ENCODE results near the gene TUBB2A. TPM values are rescaled to one million over a fixed set of nuclear protein-coding genes. Genes with fewer than 3 reads are reported as not detected.

The TUBB2A gene
- total RNA-seq, 2 donors from 2014 or later = 30.8 to 70.4 TPM

DNA sequence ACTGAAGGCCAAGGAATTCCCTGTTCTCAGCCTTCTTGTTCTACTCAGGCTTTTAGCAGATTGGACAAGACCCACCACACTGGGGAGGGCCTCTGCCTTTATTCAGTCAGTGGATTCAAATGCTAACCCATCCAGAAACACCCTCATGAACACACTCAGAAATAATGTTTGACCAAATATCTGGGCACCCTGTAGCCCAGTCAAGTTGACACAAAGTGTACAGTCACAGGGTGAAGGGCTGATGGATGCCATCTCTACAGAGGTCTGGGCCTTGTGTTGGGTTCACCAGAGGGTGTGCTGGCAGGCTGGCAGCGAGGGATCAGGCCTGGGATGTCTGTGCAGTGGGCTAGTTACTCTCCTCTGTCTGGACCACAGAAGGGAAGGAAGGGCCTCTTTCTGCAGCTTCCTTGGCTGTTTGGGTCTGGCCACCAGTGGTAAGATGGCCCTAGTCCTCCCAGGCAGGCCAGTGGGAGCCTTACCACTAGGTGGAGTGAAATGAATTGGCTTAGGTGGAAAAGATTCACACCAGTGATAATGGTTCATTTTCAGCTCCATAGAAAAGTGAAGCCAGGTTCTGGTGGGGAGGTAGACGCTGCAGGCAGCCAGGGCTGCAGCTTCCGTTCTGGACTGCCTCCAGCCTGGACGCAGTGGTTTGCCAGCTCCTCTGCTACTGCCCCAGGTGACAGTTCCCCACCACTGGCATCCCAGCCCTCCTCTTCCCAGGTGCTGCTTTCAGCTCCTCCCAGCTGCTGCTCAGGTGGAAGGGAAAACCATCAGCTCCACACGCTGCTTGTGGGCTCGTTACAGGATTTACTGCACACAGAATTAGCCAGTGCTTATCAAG lies 9.2 kb downstream of the TUBB2A start:
- DNase-seq (ENCODE audit: low spot score) (no peak), ATAC-seq (ENCODE audit: insufficient number of reproducible peaks, low FRiP score, low read depth) (no peak)
- Histone ChIP-seq H3K9me3 (no peaks in the 10 kb centered on the region), H3K27ac (no peak overlapping the region), H3K27me3 (replicated peaks; ENCODE audit: insufficient read depth) (no peaks in the 10 kb centered on the region), H3K36me3 (peaks cover 5% of the 10 kb centered on the region), H3K4me1 (ENCODE audit: control insufficient read depth in 1 of 2, low read depth in 2 of 2) (no peaks in the 10 kb centered on the region), H3K4me3 (no peak overlapping the region)
- TF ChIP-seq, protein P1, sequence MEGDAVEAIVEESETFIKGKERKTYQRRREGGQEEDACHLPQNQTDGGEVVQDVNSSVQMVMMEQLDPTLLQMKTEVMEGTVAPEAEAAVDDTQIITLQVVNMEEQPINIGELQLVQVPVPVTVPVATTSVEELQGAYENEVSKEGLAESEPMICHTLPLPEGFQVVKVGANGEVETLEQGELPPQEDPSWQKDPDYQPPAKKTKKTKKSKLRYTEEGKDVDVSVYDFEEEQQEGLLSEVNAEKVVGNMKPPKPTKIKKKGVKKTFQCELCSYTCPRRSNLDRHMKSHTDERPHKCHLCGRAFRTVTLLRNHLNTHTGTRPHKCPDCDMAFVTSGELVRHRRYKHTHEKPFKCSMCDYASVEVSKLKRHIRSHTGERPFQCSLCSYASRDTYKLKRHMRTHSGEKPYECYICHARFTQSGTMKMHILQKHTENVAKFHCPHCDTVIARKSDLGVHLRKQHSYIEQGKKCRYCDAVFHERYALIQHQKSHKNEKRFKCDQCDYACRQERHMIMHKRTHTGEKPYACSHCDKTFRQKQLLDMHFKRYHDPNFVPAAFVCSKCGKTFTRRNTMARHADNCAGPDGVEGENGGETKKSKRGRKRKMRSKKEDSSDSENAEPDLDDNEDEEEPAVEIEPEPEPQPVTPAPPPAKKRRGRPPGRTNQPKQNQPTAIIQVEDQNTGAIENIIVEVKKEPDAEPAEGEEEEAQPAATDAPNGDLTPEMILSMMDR (IDR thresholded peaks at IDR 0.05) = no peak

DNA sequence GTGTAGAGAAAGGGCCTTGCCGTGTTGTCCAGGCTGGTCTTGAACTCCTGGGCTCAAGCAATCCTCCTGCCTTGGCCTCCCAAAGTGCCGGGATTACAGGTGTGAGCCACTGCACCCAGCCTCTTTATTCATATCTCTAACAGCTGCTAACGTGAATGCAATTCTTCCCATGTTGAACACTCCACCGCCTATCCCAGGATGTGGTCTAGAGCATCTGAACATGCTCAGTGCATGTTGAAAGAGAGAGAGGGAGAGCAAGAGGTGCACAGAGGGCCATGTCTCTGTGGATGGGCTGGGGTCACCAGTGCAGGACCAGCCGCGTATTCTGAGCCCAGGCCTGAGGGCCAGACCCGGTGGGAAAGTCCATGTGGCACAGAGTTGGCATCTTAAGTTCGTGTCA lies 12.8 kb downstream of the TUBB2A start:
- peaks cover 10% of the 10 kb centered on the region for H3K36me3 ChIP-seq
- no peak for DNase-seq (ENCODE audit: low spot score)
- TF ChIP-seq, protein P1 (IDR thresholded peaks at IDR 0.05) = no peak
- H3K9me3 ChIP-seq = no peaks in the 10 kb centered on the region
- no peak overlapping the region for H3K4me3 ChIP-seq
- no peak for ATAC-seq (ENCODE audit: insufficient number of reproducible peaks, low FRiP score, low read depth)
- H3K4me1 ChIP-seq (ENCODE audit: control insufficient read depth in 1 of 2, low read depth in 2 of 2) = no peaks in the 10 kb centered on the region
- H3K27me3 ChIP-seq (replicated peaks; ENCODE audit: insufficient read depth) = no peaks in the 10 kb centered on the region
- H3K27ac ChIP-seq = no peak overlapping the region

DNA sequence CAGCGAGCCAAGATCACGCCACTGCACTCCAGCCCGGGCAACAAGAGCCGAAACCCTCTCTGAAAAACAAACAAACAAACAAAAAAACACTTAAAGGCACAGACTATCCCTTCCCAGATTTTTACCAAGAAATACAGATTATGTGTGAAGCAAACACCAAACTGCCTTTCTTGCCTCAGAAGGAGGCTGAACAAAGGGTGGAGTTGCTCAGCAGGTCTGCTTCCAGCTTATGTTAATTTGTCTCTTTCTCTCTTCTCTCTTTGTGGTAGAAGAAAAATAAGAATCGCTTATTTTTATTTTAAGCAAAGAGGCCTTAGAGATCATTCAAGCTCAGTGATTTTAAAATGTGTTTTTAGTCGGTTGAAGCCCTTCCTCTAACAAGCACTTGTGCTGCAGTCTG lies 14.2 kb downstream of the TUBB2A start:
- Histone ChIP-seq H3K27ac (no peak overlapping the region), H3K36me3 (peaks cover 10% of the 10 kb centered on the region)

DNA sequence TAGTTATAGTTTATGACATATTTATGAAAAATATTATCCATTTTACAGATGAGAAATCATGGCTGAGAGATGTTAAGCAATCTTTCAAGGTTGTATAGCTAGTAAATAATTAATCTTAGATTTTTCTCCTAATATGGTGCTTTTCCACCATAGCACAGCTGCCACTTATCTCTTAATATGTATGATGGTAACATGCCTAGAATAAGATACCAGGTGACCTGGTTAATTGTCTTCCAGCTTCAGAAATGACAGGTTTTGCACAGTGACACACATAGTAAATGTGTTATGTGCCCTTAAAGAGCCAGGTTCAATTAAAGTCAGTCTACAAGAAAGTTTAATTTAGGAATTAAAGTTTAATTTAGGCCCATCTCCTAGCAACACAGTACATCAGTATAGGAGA lies 14.8 kb downstream of the TUBB2A start:
- ATAC-seq (ENCODE audit: insufficient number of reproducible peaks, low FRiP score, low read depth) (no peak), DNase-seq (ENCODE audit: low spot score) (no peak)
- TF ChIP-seq, protein P1 (IDR thresholded peaks at IDR 0.05) = no peak
- no peak overlapping the region for H3K27ac ChIP-seq
- H3K4me1 ChIP-seq (ENCODE audit: control insufficient read depth in 1 of 2, low read depth in 2 of 2) = no peaks in the 10 kb centered on the region
- H3K27me3 ChIP-seq (replicated peaks; ENCODE audit: insufficient read depth) = no peaks in the 10 kb centered on the region
- peaks cover 10% of the 10 kb centered on the region for H3K36me3 ChIP-seq
- no peak overlapping the region for H3K4me3 ChIP-seq
- no peaks in the 10 kb centered on the region for H3K9me3 ChIP-seq

More for the DNA sequence above, 14.2 kb downstream of the TUBB2A start:
- no peaks in the 10 kb centered on the region for H3K4me1 ChIP-seq (ENCODE audit: control insufficient read depth in 1 of 2, low read depth in 2 of 2)
- ATAC-seq (ENCODE audit: insufficient number of reproducible peaks, low FRiP score, low read depth) (no peak), DNase-seq (ENCODE audit: low spot score) (no peak)
- H3K9me3 ChIP-seq = no peaks in the 10 kb centered on the region
- TF ChIP-seq, protein P1 (IDR thresholded peaks at IDR 0.05) = no peak
- no peak overlapping the region for H3K4me3 ChIP-seq
- H3K27me3 ChIP-seq (replicated peaks; ENCODE audit: insufficient read depth) = no peaks in the 10 kb centered on the region

DNA sequence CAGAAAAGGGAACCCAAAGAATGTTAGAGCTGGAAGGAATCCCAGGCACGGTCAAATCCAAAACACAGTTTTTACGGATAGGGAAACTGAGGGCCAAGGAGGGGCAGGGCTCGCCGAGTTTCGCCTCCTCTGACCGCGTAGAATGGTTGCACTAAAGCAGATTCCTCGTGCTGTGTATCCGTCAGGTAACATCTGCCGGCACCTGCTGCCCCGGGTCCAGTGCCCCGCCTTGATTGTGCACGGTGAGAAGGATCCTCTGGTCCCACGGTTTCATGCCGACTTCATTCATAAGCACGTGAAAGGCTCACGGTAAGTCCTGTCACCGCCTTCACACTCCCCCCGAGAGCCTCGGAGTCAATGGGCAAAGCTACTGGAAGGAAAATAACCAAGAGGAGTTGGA lies 17.1 kb downstream of the TUBB2A start:
- TF ChIP-seq, protein P1 (IDR thresholded peaks at IDR 0.05) = no peak
- no peaks in the 10 kb centered on the region for H3K9me3 ChIP-seq
- H3K27ac ChIP-seq = no peak overlapping the region
- DNase-seq (ENCODE audit: low spot score) (no peak), ATAC-seq (ENCODE audit: insufficient number of reproducible peaks, low FRiP score, low read depth) (no peak)
- no peaks in the 10 kb centered on the region for H3K27me3 ChIP-seq (replicated peaks; ENCODE audit: insufficient read depth)
- H3K4me3 ChIP-seq = no peak overlapping the region
- peaks cover 10% of the 10 kb centered on the region for H3K36me3 ChIP-seq
- H3K4me1 ChIP-seq (ENCODE audit: control insufficient read depth in 1 of 2, low read depth in 2 of 2) = no peaks in the 10 kb centered on the region
